Liver (tissue), 9 donors: Measurements from ENCODE around the gene SELENOF. TPM values are rescaled to one million over a fixed set of nuclear protein-coding genes. Genes with fewer than 3 reads are reported as not detected.

Experiments used
- DNase-seq: peaks from one replicate; pipeline ENCODE4 v3.0.0-alpha.2; 2017; ENCODE audit warnings: low spot score
- H3K27ac ChIP-seq, 2 donors: one replicate each; pipeline ENCODE4 v1.7.0; 2013; ENCODE audit warnings: inconsistent platforms in 2 of 2, low read length in 2 of 2, control low read depth in 1 of 2, low read depth in 1 of 2, mild to moderate bottlenecking in 1 of 2
- H3K27me3 ChIP-seq, 4 donors: one replicate each; pipeline versions ENCODE4 v1.6.1 to v1.7.0; 2013; ENCODE audit warnings: low read length in 3 of 4, inconsistent platforms in 1 of 4, mild to moderate bottlenecking in 1 of 4, moderate library complexity in 1 of 4; ENCODE audit not compliant: control insufficient read depth in 4 of 4, insufficient read depth in 4 of 4
- H3K36me3 ChIP-seq, 4 donors: one replicate each; pipeline versions ENCODE4 v1.6.1 to v1.7.0; 2013; ENCODE audit warnings: low read length in 3 of 4, mild to moderate bottlenecking in 3 of 4, low read depth in 1 of 4, moderate library complexity in 1 of 4; ENCODE audit not compliant: control insufficient read depth in 4 of 4, insufficient read depth in 3 of 4
- H3K4me1 ChIP-seq, 4 donors: one replicate each; pipeline versions ENCODE4 v1.6.1 to v1.7.0; 2013; ENCODE audit warnings: low read length in 3 of 4, mild to moderate bottlenecking in 3 of 4, moderate library complexity in 1 of 4; ENCODE audit not compliant: control insufficient read depth in 4 of 4, insufficient read depth in 4 of 4
- H3K4me3 ChIP-seq, 3 donors: one replicate each; pipeline versions ENCODE4 v1.6.1 to v1.7.0; 2013; ENCODE audit warnings: low read length in 3 of 3, control low read depth in 1 of 3, low read depth in 1 of 3, mild to moderate bottlenecking in 1 of 3
- H3K9ac ChIP-seq, 2 donors: one replicate each; pipeline ENCODE4 v1.7.0; 2013; ENCODE audit warnings: low read length in 2 of 2, mild to moderate bottlenecking in 2 of 2, moderate library complexity in 2 of 2, control low read depth in 1 of 2, low read depth in 1 of 2
- H3K9me3 ChIP-seq, 4 donors: one replicate each; pipeline versions ENCODE4 v1.6.1 to v1.7.0; 2013; ENCODE audit warnings: low read length in 3 of 4; ENCODE audit not compliant: control insufficient read depth in 4 of 4
- ATF3 ChIP-seq: IDR thresholded peaks from 2 replicates; pipeline ENCODE4 v1.6.1; 2016; ENCODE audit warnings: antibody characterized with exemption
- CTCF ChIP-seq: fragments of 150-350 bp; IDR thresholded peaks from 2 replicates; pipeline ENCODE4 v1.5.1; 2017; ENCODE audit warnings: improper control_type of control experiment, low read depth, low read length; ENCODE audit not compliant: missing input control
- EGR1 ChIP-seq, 2 donors: IDR thresholded peaks; 2 replicates each; pipeline ENCODE4 v1.6.1; 2016 to 2018; ENCODE audit warnings: antibody characterized with exemption in 2 of 2, low read depth in 2 of 2
- FOXA1 ChIP-seq: IDR thresholded peaks from 2 replicates; pipeline ENCODE4 v1.6.1; 2016; ENCODE audit warnings: antibody characterized with exemption
- FOXA2 ChIP-seq: IDR thresholded peaks from 2 replicates; pipeline ENCODE4 v1.6.1; 2016; ENCODE audit warnings: antibody characterized with exemption
- HNF4A ChIP-seq, 2 donors: conservative IDR thresholded peaks; 2 replicates each; pipeline ENCODE4 v1.6.1; 2016; ENCODE audit warnings: antibody characterized with exemption in 2 of 2, mild to moderate bottlenecking in 2 of 2
- HNF4G ChIP-seq: IDR thresholded peaks from 2 replicates; pipeline ENCODE4 v1.6.1; 2016; ENCODE audit warnings: antibody characterized with exemption
- JUND ChIP-seq, 2 donors: IDR thresholded peaks; 2 replicates each; pipeline ENCODE4 v1.6.1; 2016; ENCODE audit warnings: antibody characterized with exemption in 2 of 2
- MAX ChIP-seq: IDR thresholded peaks from 2 replicates; pipeline ENCODE4 v1.6.1; 2016; ENCODE audit warnings: antibody characterized with exemption
- NR2F2 ChIP-seq: IDR thresholded peaks from 2 replicates; pipeline ENCODE4 v1.6.1; 2016; ENCODE audit warnings: antibody characterized with exemption
- RAD21 ChIP-seq, 2 donors: IDR thresholded peaks; 2 replicates each; pipeline ENCODE4 v1.6.1; 2016; ENCODE audit warnings: antibody characterized with exemption in 2 of 2, mild to moderate bottlenecking in 2 of 2
- RXRA ChIP-seq, 2 donors: IDR thresholded peaks; 2 replicates each; pipeline ENCODE4 v1.6.1; 2017 to 2018; ENCODE audit warnings: antibody characterized with exemption in 2 of 2, mild to moderate bottlenecking in 1 of 2
- SP1 ChIP-seq: IDR thresholded peaks from 2 replicates; pipeline ENCODE4 v1.6.1; 2018; ENCODE audit warnings: antibody characterized with exemption, mild to moderate bottlenecking
- TAF1 ChIP-seq: conservative IDR thresholded peaks from 2 replicates; pipeline ENCODE4 v1.6.1; 2016; ENCODE audit warnings: antibody characterized with exemption, mild to moderate bottlenecking
- YY1 ChIP-seq: IDR thresholded peaks from 2 replicates; pipeline ENCODE4 v1.6.1; 2016; ENCODE audit warnings: antibody characterized with exemption, mild to moderate bottlenecking
- WGBS: extraction: QIAGEN DNeasy Blood & Tissue Kit; methylation state at CpG from one replicate; pipeline ENCODE4 v1.1.7; 2013; 5-methylcytosine and 5-hydroxymethylcytosine counted together
- polyA plus RNA-seq, 2 donors: library from polyadenylated mRNA; stranded (reverse) in 1 of 2; unstranded in 1 of 2; fragments of 200-250 nt in 1 of 2; fragments of >200 nt in 1 of 2; fragmentation: Nextera tagmentation in 1 of 2; extraction: Ambion mirVana in 1 of 2; gene quantifications; one replicate each; pipeline versions ENCODE4 v1.2.1 to v1.2.3, GENCODE V29; 2013 to 2015
- total RNA-seq, 2 donors: library from RNA; depleted of rRNA; stranded (reverse); fragments of >200 nt; gene quantifications; one replicate each; pipeline ENCODE4 v1.2.3, GENCODE V29; 2014
- TF ChIP-seq, protein P1 (sequence below): IDR thresholded peaks from 2 replicates; pipeline ENCODE4 v1.6.1; 2016; ENCODE audit warnings: antibody characterized with exemption
- TF ChIP-seq, protein P2 (sequence below): IDR thresholded peaks from 2 replicates; pipeline ENCODE4 v1.6.1; 2016; ENCODE audit warnings: antibody characterized with exemption, mild to moderate bottlenecking
- donor health status: healthy.
- donor health status: healthy.
- donor health status: healthy.
- donor health status: healthy.
- donor health status: healthy.

The SELENOF gene
- total and polyA plus RNA-seq, 4 donors: 80.4 to 143 (median 99.7) TPM

GRCh38 chr1:86833461-86834215 is 80.3 kb downstream of the SELENOF start:
- peak; percentile 64 for DNase-seq
- no peaks in the 10 kb centered on the region for H3K36me3 ChIP-seq
- no peak overlapping the region for H3K4me3 ChIP-seq
- no peaks in the 10 kb centered on the region for H3K9me3 ChIP-seq
- H3K27me3 ChIP-seq: no peaks in the 10 kb centered on the region
- H3K27ac ChIP-seq: no peak overlapping the region
- TF ChIP-seq RAD21 (IDR thresholded peaks at IDR 0.05): peak; percentile 97 to 99
- TF ChIP-seq, protein P1, sequence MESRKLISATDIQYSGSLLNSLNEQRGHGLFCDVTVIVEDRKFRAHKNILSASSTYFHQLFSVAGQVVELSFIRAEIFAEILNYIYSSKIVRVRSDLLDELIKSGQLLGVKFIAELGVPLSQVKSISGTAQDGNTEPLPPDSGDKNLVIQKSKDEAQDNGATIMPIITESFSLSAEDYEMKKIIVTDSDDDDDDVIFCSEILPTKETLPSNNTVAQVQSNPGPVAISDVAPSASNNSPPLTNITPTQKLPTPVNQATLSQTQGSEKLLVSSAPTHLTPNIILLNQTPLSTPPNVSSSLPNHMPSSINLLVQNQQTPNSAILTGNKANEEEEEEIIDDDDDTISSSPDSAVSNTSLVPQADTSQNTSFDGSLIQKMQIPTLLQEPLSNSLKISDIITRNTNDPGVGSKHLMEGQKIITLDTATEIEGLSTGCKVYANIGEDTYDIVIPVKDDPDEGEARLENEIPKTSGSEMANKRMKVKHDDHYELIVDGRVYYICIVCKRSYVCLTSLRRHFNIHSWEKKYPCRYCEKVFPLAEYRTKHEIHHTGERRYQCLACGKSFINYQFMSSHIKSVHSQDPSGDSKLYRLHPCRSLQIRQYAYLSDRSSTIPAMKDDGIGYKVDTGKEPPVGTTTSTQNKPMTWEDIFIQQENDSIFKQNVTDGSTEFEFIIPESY: no peak
- TF ChIP-seq MAX: no peak
- peak; percentile 63 for TF ChIP-seq CTCF
- TF ChIP-seq HNF4A (conservative IDR thresholded peaks at IDR 0.05): peak; percentile 56 to 82
- no peak for TF ChIP-seq TAF1
- peak; percentile 80 for TF ChIP-seq YY1
- TF ChIP-seq, protein P2, sequence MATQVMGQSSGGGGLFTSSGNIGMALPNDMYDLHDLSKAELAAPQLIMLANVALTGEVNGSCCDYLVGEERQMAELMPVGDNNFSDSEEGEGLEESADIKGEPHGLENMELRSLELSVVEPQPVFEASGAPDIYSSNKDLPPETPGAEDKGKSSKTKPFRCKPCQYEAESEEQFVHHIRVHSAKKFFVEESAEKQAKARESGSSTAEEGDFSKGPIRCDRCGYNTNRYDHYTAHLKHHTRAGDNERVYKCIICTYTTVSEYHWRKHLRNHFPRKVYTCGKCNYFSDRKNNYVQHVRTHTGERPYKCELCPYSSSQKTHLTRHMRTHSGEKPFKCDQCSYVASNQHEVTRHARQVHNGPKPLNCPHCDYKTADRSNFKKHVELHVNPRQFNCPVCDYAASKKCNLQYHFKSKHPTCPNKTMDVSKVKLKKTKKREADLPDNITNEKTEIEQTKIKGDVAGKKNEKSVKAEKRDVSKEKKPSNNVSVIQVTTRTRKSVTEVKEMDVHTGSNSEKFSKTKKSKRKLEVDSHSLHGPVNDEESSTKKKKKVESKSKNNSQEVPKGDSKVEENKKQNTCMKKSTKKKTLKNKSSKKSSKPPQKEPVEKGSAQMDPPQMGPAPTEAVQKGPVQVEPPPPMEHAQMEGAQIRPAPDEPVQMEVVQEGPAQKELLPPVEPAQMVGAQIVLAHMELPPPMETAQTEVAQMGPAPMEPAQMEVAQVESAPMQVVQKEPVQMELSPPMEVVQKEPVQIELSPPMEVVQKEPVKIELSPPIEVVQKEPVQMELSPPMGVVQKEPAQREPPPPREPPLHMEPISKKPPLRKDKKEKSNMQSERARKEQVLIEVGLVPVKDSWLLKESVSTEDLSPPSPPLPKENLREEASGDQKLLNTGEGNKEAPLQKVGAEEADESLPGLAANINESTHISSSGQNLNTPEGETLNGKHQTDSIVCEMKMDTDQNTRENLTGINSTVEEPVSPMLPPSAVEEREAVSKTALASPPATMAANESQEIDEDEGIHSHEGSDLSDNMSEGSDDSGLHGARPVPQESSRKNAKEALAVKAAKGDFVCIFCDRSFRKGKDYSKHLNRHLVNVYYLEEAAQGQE: no peak
- TF ChIP-seq HNF4G: peak; percentile 42
- peak; percentile 10 for TF ChIP-seq SP1
- peak; percentile 24 for TF ChIP-seq NR2F2
- no peaks in the 10 kb centered on the region for H3K4me1 ChIP-seq
- WGBS: 54% methylated on average over 17 of the region's 17 CpGs
- no peak overlapping the region for H3K9ac ChIP-seq

- TF ChIP-seq MAX (no peak), JUND (IDR thresholded peaks at IDR 0.05) (no peak), FOXA1 (no peak), HNF4G (no peak), TAF1 (no peak), YY1 (no peak), ATF3 (no peak), SP1 (no peak), HNF4A (conservative IDR thresholded peaks at IDR 0.05) (no peak), FOXA2 (no peak), EGR1 (IDR thresholded peaks at IDR 0.05; ENCODE audit: low read depth in 2 of 2) (no peak), NR2F2 (no peak), RXRA (IDR thresholded peaks at IDR 0.05) (no peak), RAD21 (IDR thresholded peaks at IDR 0.05) (no peak)
- TF ChIP-seq, protein P2: no peak
- TF ChIP-seq, protein P1: no peak
- Histone ChIP-seq H3K27me3 (no peaks in the 10 kb centered on the region), H3K9me3 (no peaks in the 10 kb centered on the region), H3K4me1 (no peaks in the 10 kb centered on the region), H3K36me3 (no peaks in the 10 kb centered on the region), H3K4me3 (no peak overlapping the region), H3K27ac (no peak overlapping the region), H3K9ac (no peak overlapping the region)
- DNase-seq: no peak
- WGBS: 85% methylated on average over 1 of the region's 1 CpG
Observed at GRCh38 chr1:86832433-86832832, 81.5 kb downstream of the SELENOF start.
